Naive thymus-derived CD8-positive, alpha-beta T cell (primary cell): ENCODE measurements around the gene WDR87. TPM values are rescaled to one million over a fixed set of nuclear protein-coding genes. Genes with fewer than 3 reads are reported as not detected.

Experiments used
- ATAC-seq, 2 donors: fragments of 150-1000 bp; cut with Tn5 transposase in 1 of 2; sonication (Bioruptor Pico), chemical (Tn5 transposase) in 1 of 2; 1 replicate in 1 of 2; 2 replicates in 1 of 2; pipeline ENCODE4 v1.10.0; 2021; ENCODE audit warnings: mild to moderate bottlenecking in 2 of 2, moderate library complexity in 2 of 2
- POLR2A ChIA-PET: fragments of 350-600 bp; sonication (Branson Sonifier 250); formaldehyde crosslinking; loops from one replicate; lab custom pipeline; 2021; ENCODE audit warnings: antibody characterized with exemption; lab: Charles Lee
- DNase-seq, 10 donors: peaks; one replicate each; pipeline versions ENCODE4 v3.0.0 to v3.0.0-alpha.2; 2020 to 2022
- H3K27ac Mint-ChIP-seq, 10 donors: one replicate each; pipeline ENCODE4 v1.8.0; 2020 to 2022; ENCODE audit warnings: mild to moderate bottlenecking in 10 of 10, mixed read lengths in 10 of 10, moderate library complexity in 4 of 10, inconsistent platforms in 1 of 10
- H3K27me3 Mint-ChIP-seq, 5 donors: one replicate each; pipeline ENCODE4 v1.8.0; 2021 to 2022; ENCODE audit warnings: mixed read lengths in 5 of 5
- H3K36me3 Mint-ChIP-seq, 3 donors: one replicate each; pipeline ENCODE4 v1.8.0; 2020 to 2022; ENCODE audit warnings: mixed read lengths in 3 of 3, mild to moderate bottlenecking in 2 of 3, inconsistent platforms in 1 of 3
- H3K4me1 Mint-ChIP-seq, 4 donors: one replicate each; pipeline ENCODE4 v1.8.0; 2021 to 2022; ENCODE audit warnings: mixed read lengths in 4 of 4
- H3K4me3 Mint-ChIP-seq, 10 donors: one replicate each; pipeline ENCODE4 v1.8.0; 2020 to 2022; ENCODE audit warnings: mild to moderate bottlenecking in 10 of 10, mixed read lengths in 10 of 10, moderate library complexity in 6 of 10, inconsistent platforms in 1 of 10
- H3K9me3 Mint-ChIP-seq, 9 donors: one replicate each; pipeline ENCODE4 v1.8.0; 2020 to 2022; ENCODE audit warnings: mixed read lengths in 9 of 9, mild to moderate bottlenecking in 3 of 9, inconsistent platforms in 1 of 9, moderate library complexity in 1 of 9
- polyA plus RNA-seq, 3 donors: library from polyadenylated mRNA; unstranded; fragments of 300-500 nt; fragmentation: Illumina TruSeq; gene quantifications; one replicate each; pipeline ENCODE4 v1.2.3, GENCODE V29; 2021
- total RNA-seq, 8 experiments: library from RNA in 2 of 8; stranded (reverse) in 2 of 8; gene quantifications; one replicate each; pipeline ENCODE4 v1.2.3 and lab custom pipeline; 2021 to 2026

Gene WDR87
- total and polyA plus RNA-seq, 5 experiments from 2014 or later: not detected

- Mint-ChIP-seq H3K4me3 (no peak overlapping the region), H3K4me1 (peaks cover 7 to 18% (median 11%) of the 10 kb centered on the region in 4 donors), H3K36me3 (peaks cover 0 to 34% (median 25%) of the 10 kb centered on the region in 3 donors), H3K27me3 (no peaks in the 10 kb centered on the region), H3K9me3 (peaks cover 0 to 5% (median 0%) of the 10 kb centered on the region in 9 donors), H3K27ac (peak overlapping the region in 1 of 10 donors; percentile 61)
- ATAC-seq (no peak), DNase-seq (no peak)
- POLR2A ChIA-PET: interaction anchor here (0.5 kb wide), 1 partner anchor 136 kb away, joined by 3 read pairs; no protein-coding TSS in a partner anchor
Measured at GRCh38 chr19:37942516-37942902, 36.1 kb upstream of the WDR87 start.

GRCh38 chr19:37941782-37942515 is 35.6 kb upstream of the WDR87 start:
- DNase-seq (no peak), ATAC-seq (no peak)
- Mint-ChIP-seq H3K9me3 (peaks cover 0 to 5% (median 0%) of the 10 kb centered on the region in 9 donors), H3K36me3 (peaks cover 0 to 33% (median 25%) of the 10 kb centered on the region in 3 donors), H3K4me3 (peak overlapping the region in 1 of 10 donors; percentile 55), H3K4me1 (peaks cover 6 to 18% (median 10%) of the 10 kb centered on the region in 4 donors), H3K27me3 (no peaks in the 10 kb centered on the region), H3K27ac (peak overlapping the region in 1 of 10 donors; percentile 61)
- POLR2A ChIA-PET: no interaction called here

- POLR2A ChIA-PET: no interaction called here
- DNase-seq (no peak), ATAC-seq (no peak)
- Mint-ChIP-seq H3K27ac (peak overlapping the region in 2 of 10 donors; percentile 7 to 56), H3K27me3 (no peaks in the 10 kb centered on the region), H3K9me3 (peaks cover 0 to 25% (median 11%) of the 10 kb centered on the region in 9 donors), H3K4me3 (no peak overlapping the region), H3K4me1 (peaks cover 9 to 37% (median 12%) of the 10 kb centered on the region in 4 donors), H3K36me3 (peaks cover 23 to 59% (median 33%) of the 10 kb centered on the region in 3 donors)
Measured at GRCh38 chr19:37938353-37938752, 32.0 kb upstream of the WDR87 start.

- no peak overlapping the region for H3K27ac Mint-ChIP-seq
- peaks cover 23 to 58% (median 24%) of the 10 kb centered on the region in 3 donors for H3K36me3 Mint-ChIP-seq
- H3K9me3 Mint-ChIP-seq: peaks cover 0 to 25% (median 11%) of the 10 kb centered on the region in 9 donors
- ATAC-seq (no peak), DNase-seq (no peak)
- POLR2A ChIA-PET: interaction anchor here (0.6 kb wide), 1 partner anchor 34 kb away, joined by 3 read pairs; no protein-coding TSS in a partner anchor
- H3K27me3 Mint-ChIP-seq: no peaks in the 10 kb centered on the region
- peaks cover 10 to 51% (median 20%) of the 10 kb centered on the region in 4 donors for H3K4me1 Mint-ChIP-seq
- H3K4me3 Mint-ChIP-seq: no peak overlapping the region
Measured at GRCh38 chr19:37936886-37937285, 30.5 kb upstream of the WDR87 start.

- Mint-ChIP-seq H3K27me3 (no peaks in the 10 kb centered on the region), H3K9me3 (peaks cover 0 to 25% (median 11%) of the 10 kb centered on the region in 9 donors), H3K36me3 (peaks cover 17 to 52% (median 23%) of the 10 kb centered on the region in 3 donors), H3K27ac (no peak overlapping the region), H3K4me1 (peaks cover 11 to 55% (median 23%) of the 10 kb centered on the region in 4 donors), H3K4me3 (no peak overlapping the region)
- POLR2A ChIA-PET: no interaction called here
- ATAC-seq (no peak), DNase-seq (no peak)
Measured at GRCh38 chr19:37936166-37936565, 29.8 kb upstream of the WDR87 start.

- peaks cover 10 to 62% (median 25%) of the 10 kb centered on the region in 4 donors for H3K4me1 Mint-ChIP-seq
- no peaks in the 10 kb centered on the region for H3K27me3 Mint-ChIP-seq
- no peak overlapping the region for H3K4me3 Mint-ChIP-seq
- ATAC-seq (no peak), DNase-seq (no peak)
- POLR2A ChIA-PET: interaction anchor here (0.6 kb wide), 1 partner anchor 299 kb away, joined by 7 read pairs; no protein-coding TSS in a partner anchor
- peaks cover 16 to 56% (median 23%) of the 10 kb centered on the region in 3 donors for H3K36me3 Mint-ChIP-seq
- peaks cover 0 to 25% (median 11%) of the 10 kb centered on the region in 9 donors for H3K9me3 Mint-ChIP-seq
- H3K27ac Mint-ChIP-seq: no peak overlapping the region
Measured at GRCh38 chr19:37935341-37935740, 28.9 kb upstream of the WDR87 start.

GRCh38 chr19:37933937-37934358 is 27.6 kb upstream of the WDR87 start:
- no peak overlapping the region for H3K4me3 Mint-ChIP-seq
- no peak for ATAC-seq
- H3K27me3 Mint-ChIP-seq: no peaks in the 10 kb centered on the region
- no peak for DNase-seq
- POLR2A ChIA-PET: no interaction called here
- H3K36me3 Mint-ChIP-seq: peaks cover 13 to 49% (median 23%) of the 10 kb centered on the region in 3 donors
- H3K27ac Mint-ChIP-seq: peak overlapping the region in 1 of 10 donors; percentile 59
- peaks cover 0 to 23% (median 11%) of the 10 kb centered on the region in 9 donors for H3K9me3 Mint-ChIP-seq
- H3K4me1 Mint-ChIP-seq: peaks cover 10 to 68% (median 25%) of the 10 kb centered on the region in 4 donors

GRCh38 chr19:37932985-37933936 is 26.9 kb upstream of the WDR87 start:
- Mint-ChIP-seq H3K9me3 (peaks cover 0 to 21% (median 11%) of the 10 kb centered on the region in 9 donors), H3K4me3 (peak overlapping the region in 4 of 10 donors; percentile 13 to 52 (median 24)), H3K4me1 (peaks cover 8 to 71% (median 28%) of the 10 kb centered on the region in 4 donors), H3K27me3 (no peaks in the 10 kb centered on the region), H3K27ac (peak overlapping the region in 5 of 10 donors; percentile 1 to 69 (median 14)), H3K36me3 (peaks cover 13 to 46% (median 23%) of the 10 kb centered on the region in 3 donors)
- ATAC-seq (no peak), DNase-seq (no peak)
- POLR2A ChIA-PET: no interaction called here

GRCh38 chr19:37931881-37932655 is 25.7 kb upstream of the WDR87 start:
- POLR2A ChIA-PET: interaction anchor here (0.6 to 1.3 kb wide), 2 partner anchors 11 to 1798 kb away, joined by 3 read pairs; no protein-coding TSS in a partner anchor
- peak overlapping the region in 2 of 10 donors; percentile 47 to 59 for H3K27ac Mint-ChIP-seq
- DNase-seq: no peak
- H3K9me3 Mint-ChIP-seq: peaks cover 0 to 21% (median 11%) of the 10 kb centered on the region in 9 donors
- peak overlapping the region in 3 of 10 donors; percentile 16 to 52 (median 27) for H3K4me3 Mint-ChIP-seq
- H3K36me3 Mint-ChIP-seq: peaks cover 13 to 43% (median 23%) of the 10 kb centered on the region in 3 donors
- no peaks in the 10 kb centered on the region for H3K27me3 Mint-ChIP-seq
- peaks cover 8 to 71% (median 28%) of the 10 kb centered on the region in 4 donors for H3K4me1 Mint-ChIP-seq
- no peak for ATAC-seq

GRCh38 chr19:37930416-37930815 is 24.0 kb upstream of the WDR87 start:
- H3K27ac Mint-ChIP-seq: no peak overlapping the region
- DNase-seq (no peak), ATAC-seq (no peak)
- H3K4me3 Mint-ChIP-seq: no peak overlapping the region
- H3K4me1 Mint-ChIP-seq: peaks cover 8 to 76% (median 31%) of the 10 kb centered on the region in 4 donors
- no peaks in the 10 kb centered on the region for H3K27me3 Mint-ChIP-seq
- POLR2A ChIA-PET: no interaction called here
- peaks cover 0 to 15% (median 8%) of the 10 kb centered on the region in 9 donors for H3K9me3 Mint-ChIP-seq
- H3K36me3 Mint-ChIP-seq: peaks cover 13 to 27% (median 18%) of the 10 kb centered on the region in 3 donors

GRCh38 chr19:37929355-37929923 is 23.0 kb upstream of the WDR87 start:
- DNase-seq (no peak), ATAC-seq (no peak)
- Mint-ChIP-seq H3K4me3 (no peak overlapping the region), H3K9me3 (peaks cover 0 to 6% (median 2%) of the 10 kb centered on the region in 9 donors), H3K36me3 (peaks cover 8 to 25% (median 13%) of the 10 kb centered on the region in 3 donors), H3K4me1 (peaks cover 12 to 80% (median 36%) of the 10 kb centered on the region in 4 donors), H3K27ac (no peak overlapping the region), H3K27me3 (no peaks in the 10 kb centered on the region)
- POLR2A ChIA-PET: no interaction called here
